ENCODE measurements around the gene GULP1. TPM values are rescaled to one million over a fixed set of nuclear protein-coding genes. Genes with fewer than 3 reads are reported as not detected.

GULP1 gene
- total and polyA plus RNA-seq, 2 donors: 36.2 to 119 TPM

- H3K27ac ChIP-seq (ENCODE audit: low read depth): no peak overlapping the region
- no peak overlapping the region for H3K4me3 ChIP-seq (ENCODE audit: low read depth, low read length)
- DNase-seq (ENCODE audit: extremely low spot score): no peak
- peaks cover 1% of the 10 kb centered on the region for H3K4me1 ChIP-seq (ENCODE audit: insufficient read depth)
- H3K36me3 ChIP-seq (ENCODE audit: insufficient read depth): no peaks in the 10 kb centered on the region
- 94% methylated on average over 3 of the region's 3 CpGs for WGBS
Observed at GRCh38 chr2:188571543-188572303, 280.0 kb downstream of the GULP1 start.

DNA sequence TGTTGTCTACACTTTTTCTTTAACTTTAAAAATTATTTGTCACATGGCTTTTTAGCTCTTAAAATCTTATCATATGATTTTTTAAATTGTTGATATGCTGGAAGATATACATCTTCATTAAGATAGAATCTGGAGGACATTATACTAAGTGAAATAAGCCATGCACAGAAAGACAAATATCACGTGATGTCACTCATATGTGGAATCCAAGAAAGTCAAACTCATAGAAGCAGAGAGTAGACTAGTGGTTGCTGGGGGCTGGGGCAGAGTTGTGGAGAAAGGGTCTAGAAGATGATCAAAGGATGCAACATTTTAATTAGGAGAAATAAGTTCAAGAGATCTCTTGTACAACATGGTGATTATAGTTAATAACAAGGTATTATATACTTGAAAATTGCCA, 280.9 kb downstream of the GULP1 start:
- 95% methylated on average over 1 of the region's 1 CpG for WGBS
- Histone ChIP-seq H3K4me1 (ENCODE audit: insufficient read depth) (peaks cover 1% of the 10 kb centered on the region), H3K27ac (ENCODE audit: low read depth) (no peak overlapping the region), H3K36me3 (ENCODE audit: insufficient read depth) (no peaks in the 10 kb centered on the region), H3K4me3 (ENCODE audit: low read depth, low read length) (no peak overlapping the region)
- DNase-seq (ENCODE audit: extremely low spot score): no peak

DNA sequence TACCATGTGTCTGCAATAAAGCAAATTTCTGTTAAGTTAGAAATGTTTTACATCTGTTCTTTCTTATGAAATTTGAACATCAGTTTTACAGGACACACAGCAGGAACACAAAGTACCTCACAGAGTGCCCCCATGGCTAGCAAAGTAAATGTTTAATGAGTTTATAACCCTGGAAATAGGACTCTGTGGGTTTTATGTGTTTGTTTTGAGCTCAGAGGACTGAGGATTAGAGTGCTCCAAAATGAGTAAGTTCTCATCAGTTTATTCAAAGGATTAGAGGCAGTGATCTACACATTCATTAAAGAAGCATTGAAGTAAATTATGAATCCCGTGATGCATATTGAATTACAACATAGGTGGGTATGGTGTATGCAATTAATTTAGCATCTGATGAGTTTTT, 281.8 kb downstream of the GULP1 start:
- 50% methylated on average over 1 of the region's 1 CpG for WGBS
- Histone ChIP-seq H3K4me3 (ENCODE audit: low read depth, low read length) (no peak overlapping the region), H3K4me1 (ENCODE audit: insufficient read depth) (peaks cover 1% of the 10 kb centered on the region)

GRCh38 chr2:188576006-188576405, 284.3 kb downstream of the GULP1 start:
- no peaks in the 10 kb centered on the region for H3K36me3 ChIP-seq (ENCODE audit: insufficient read depth)
- H3K4me3 ChIP-seq (ENCODE audit: low read depth, low read length): no peak overlapping the region
- no peak for DNase-seq (ENCODE audit: extremely low spot score)
- H3K4me1 ChIP-seq (ENCODE audit: insufficient read depth): peaks cover 1% of the 10 kb centered on the region
- H3K27ac ChIP-seq (ENCODE audit: low read depth): no peak overlapping the region
- WGBS: 95% methylated on average over 2 of the region's 2 CpGs

More for the DNA sequence above, 281.8 kb downstream of the GULP1 start:
- Histone ChIP-seq H3K36me3 (ENCODE audit: insufficient read depth) (no peaks in the 10 kb centered on the region), H3K27ac (ENCODE audit: low read depth) (peak overlapping the region; percentile 10)
- DNase-seq (ENCODE audit: extremely low spot score): peak; percentile 31

DNA sequence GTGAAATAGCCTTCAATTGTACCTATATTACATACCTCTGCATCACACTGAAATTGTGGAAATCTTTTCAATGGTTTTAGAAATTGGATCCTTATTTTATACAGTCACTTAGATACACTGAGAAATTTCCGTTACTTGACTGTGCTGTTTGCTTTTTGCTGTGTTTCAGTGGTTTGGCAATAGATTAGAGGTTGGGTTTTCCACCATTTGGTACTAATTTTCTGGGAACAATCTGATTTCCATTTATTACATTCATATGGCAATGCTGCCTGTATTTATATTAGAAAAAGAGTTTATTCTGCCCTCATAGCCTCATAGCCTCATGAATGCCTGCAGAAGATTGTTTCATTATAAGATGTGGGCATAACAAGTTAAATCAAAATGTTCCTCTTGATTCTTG, 285.0 kb downstream of the GULP1 start:
- no peak overlapping the region for H3K4me3 ChIP-seq (ENCODE audit: low read depth, low read length)
- H3K4me1 ChIP-seq (ENCODE audit: insufficient read depth): peaks cover 1% of the 10 kb centered on the region
- peak overlapping the region; percentile 38 for H3K27ac ChIP-seq (ENCODE audit: low read depth)
- DNase-seq (ENCODE audit: extremely low spot score): no peak
- WGBS: 78% methylated on average over 1 of the region's 1 CpG
- H3K36me3 ChIP-seq (ENCODE audit: insufficient read depth): no peaks in the 10 kb centered on the region

DNA sequence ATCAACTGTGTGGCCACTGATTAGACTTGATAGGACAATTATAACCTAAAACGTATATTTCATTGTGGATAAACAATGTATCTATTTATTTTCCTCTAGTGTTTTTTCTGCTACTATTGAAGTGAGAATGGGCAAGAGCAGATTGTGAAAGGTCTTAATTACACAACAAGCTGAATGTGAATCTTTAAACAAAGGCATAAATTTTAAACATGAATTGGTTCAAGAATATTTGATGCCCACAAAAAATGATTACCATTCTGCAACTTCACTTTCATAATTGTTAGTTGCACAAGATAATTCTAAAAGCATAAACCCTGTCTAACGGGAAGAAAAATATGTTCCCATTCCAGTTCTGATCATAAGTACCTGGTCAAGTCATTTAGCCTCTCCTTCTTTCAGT, 285.6 kb downstream of the GULP1 start:
- Histone ChIP-seq H3K4me1 (ENCODE audit: insufficient read depth) (no peaks in the 10 kb centered on the region), H3K36me3 (ENCODE audit: insufficient read depth) (no peaks in the 10 kb centered on the region), H3K27ac (ENCODE audit: low read depth) (no peak overlapping the region), H3K4me3 (ENCODE audit: low read depth, low read length) (no peak overlapping the region)
- 88% methylated on average over 2 of the region's 2 CpGs for WGBS
- DNase-seq (ENCODE audit: extremely low spot score): no peak

- Histone ChIP-seq H3K27ac (ENCODE audit: low read depth) (no peak overlapping the region), H3K4me1 (ENCODE audit: insufficient read depth) (no peaks in the 10 kb centered on the region), H3K36me3 (ENCODE audit: insufficient read depth) (no peaks in the 10 kb centered on the region), H3K4me3 (ENCODE audit: low read depth, low read length) (no peak overlapping the region)
- WGBS: 58% methylated on average over 5 of the region's 5 CpGs
- DNase-seq (ENCODE audit: extremely low spot score): no peak
Observed at GRCh38 chr2:188580738-188581137, 289.1 kb downstream of the GULP1 start.

- no peak for DNase-seq (ENCODE audit: extremely low spot score)
- WGBS: 95% methylated on average over 2 of the region's 2 CpGs
- Histone ChIP-seq H3K4me1 (ENCODE audit: insufficient read depth) (no peaks in the 10 kb centered on the region), H3K36me3 (ENCODE audit: insufficient read depth) (no peaks in the 10 kb centered on the region), H3K27ac (ENCODE audit: low read depth) (no peak overlapping the region), H3K4me3 (ENCODE audit: low read depth, low read length) (no peak overlapping the region)
Observed at GRCh38 chr2:188582211-188582610, 290.5 kb downstream of the GULP1 start.

GRCh38 chr2:188588235-188588634, 296.6 kb downstream of the GULP1 start:
- H3K4me1 ChIP-seq (ENCODE audit: insufficient read depth): no peaks in the 10 kb centered on the region
- no peak overlapping the region for H3K27ac ChIP-seq (ENCODE audit: low read depth)
- DNase-seq (ENCODE audit: extremely low spot score): no peak
- H3K36me3 ChIP-seq (ENCODE audit: insufficient read depth): no peaks in the 10 kb centered on the region
- no peak overlapping the region for H3K4me3 ChIP-seq (ENCODE audit: low read depth, low read length)

DNA sequence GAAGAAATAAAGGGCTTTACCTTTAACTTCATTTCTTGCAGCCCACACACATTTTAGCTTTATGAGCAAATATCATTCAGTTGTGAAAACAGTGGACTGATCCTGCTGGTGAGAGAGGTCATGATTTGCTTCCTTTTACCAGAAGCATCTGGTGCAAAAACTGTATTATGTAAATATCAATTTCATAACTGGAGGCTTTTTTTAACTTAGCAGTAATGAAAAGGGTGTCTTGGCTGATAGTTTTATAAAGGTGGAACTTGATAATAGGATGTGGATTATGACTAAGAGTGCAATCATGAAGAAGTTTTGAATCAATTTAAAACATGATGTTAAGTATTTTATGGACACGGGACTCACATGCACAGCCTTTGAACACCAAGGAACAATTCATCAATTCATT, 304.4 kb downstream of the GULP1 start:
- Histone ChIP-seq H3K4me3 (ENCODE audit: low read depth, low read length) (no peak overlapping the region), H3K4me1 (ENCODE audit: insufficient read depth) (no peaks in the 10 kb centered on the region), H3K36me3 (ENCODE audit: insufficient read depth) (no peaks in the 10 kb centered on the region), H3K27ac (ENCODE audit: low read depth) (no peak overlapping the region)
- no peak for DNase-seq (ENCODE audit: extremely low spot score)
- WGBS: 95% methylated on average over 1 of the region's 1 CpG

DNA sequence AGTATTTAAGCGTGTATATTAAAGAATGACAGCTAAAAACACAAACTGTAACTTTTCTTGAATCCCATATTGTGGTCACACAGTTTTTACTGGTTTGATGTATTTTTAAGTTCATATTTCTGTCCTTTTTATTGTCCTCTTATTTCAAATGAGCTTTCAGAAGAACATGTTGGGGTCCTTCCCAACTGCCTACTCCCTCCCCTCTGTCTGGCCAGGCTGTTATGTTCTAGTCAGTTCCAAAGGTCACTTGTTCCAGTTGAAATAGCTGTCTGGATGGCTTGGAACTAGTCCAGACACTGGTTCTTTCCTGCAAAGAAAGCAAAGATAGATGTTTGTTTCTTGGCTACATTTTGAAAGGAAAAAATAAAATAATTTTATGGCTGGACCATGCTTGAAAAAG, 306.9 kb downstream of the GULP1 start:
- H3K4me1 ChIP-seq (ENCODE audit: insufficient read depth): no peaks in the 10 kb centered on the region
- WGBS: 90% methylated on average over 1 of the region's 1 CpG
- no peaks in the 10 kb centered on the region for H3K36me3 ChIP-seq (ENCODE audit: insufficient read depth)
- H3K27ac ChIP-seq (ENCODE audit: low read depth): no peak overlapping the region
- H3K4me3 ChIP-seq (ENCODE audit: low read depth, low read length): no peak overlapping the region
- no peak for DNase-seq (ENCODE audit: extremely low spot score)

DNA sequence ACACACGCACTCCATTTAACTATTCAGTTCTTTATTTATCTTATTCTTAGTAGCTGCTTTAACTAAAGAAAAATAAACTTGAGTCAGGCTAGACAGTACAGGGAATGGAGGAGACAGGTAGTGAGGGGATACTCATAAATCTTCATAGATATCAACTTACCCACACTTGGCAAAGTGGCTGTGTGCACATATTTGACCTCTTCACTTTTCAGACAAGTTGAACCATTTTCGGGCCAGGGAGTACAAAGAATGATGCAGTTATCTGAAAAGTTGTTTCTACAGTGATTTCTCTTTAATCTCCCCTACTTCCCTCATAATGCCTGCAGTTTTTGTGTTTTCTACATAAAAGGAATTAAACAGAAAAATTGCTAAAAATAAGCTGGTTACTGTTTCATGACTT, 307.5 kb downstream of the GULP1 start:
- WGBS: 41% methylated on average over 2 of the region's 2 CpGs
- Histone ChIP-seq H3K36me3 (ENCODE audit: insufficient read depth) (no peaks in the 10 kb centered on the region), H3K4me3 (ENCODE audit: low read depth, low read length) (no peak overlapping the region), H3K27ac (ENCODE audit: low read depth) (peak overlapping the region; percentile 16), H3K4me1 (ENCODE audit: insufficient read depth) (no peaks in the 10 kb centered on the region)
- no peak for DNase-seq (ENCODE audit: extremely low spot score)

GRCh38 chr2:188600536-188601210, 309.0 kb downstream of the GULP1 start:
- H3K4me1 ChIP-seq (ENCODE audit: insufficient read depth): no peaks in the 10 kb centered on the region
- no peak overlapping the region for H3K4me3 ChIP-seq (ENCODE audit: low read depth, low read length)
- no peak overlapping the region for H3K27ac ChIP-seq (ENCODE audit: low read depth)
- WGBS: 87% methylated on average over 5 of the region's 5 CpGs
- no peaks in the 10 kb centered on the region for H3K36me3 ChIP-seq (ENCODE audit: insufficient read depth)
- DNase-seq (ENCODE audit: extremely low spot score): no peak

DNA sequence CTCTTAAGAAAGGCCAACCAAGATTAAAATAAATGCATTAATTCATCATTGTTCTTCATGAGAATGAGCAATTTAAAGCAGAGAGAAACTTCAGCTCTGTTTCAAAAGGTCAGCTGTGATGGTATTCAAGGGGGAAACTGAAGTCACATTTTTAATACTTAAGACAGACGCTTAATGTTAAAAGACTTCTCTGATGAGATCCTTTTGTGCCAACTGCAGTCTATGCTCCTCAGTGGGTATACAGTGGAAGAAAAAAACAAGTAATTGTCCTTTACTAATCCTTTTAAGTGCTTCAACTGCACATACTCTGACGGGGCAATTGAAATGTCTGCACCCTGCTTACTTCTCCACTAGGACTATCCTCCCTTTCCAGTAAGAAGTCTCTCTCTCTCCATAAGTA, 309.7 kb downstream of the GULP1 start:
- 82% methylated on average over 2 of the region's 2 CpGs for WGBS
- Histone ChIP-seq H3K27ac (ENCODE audit: low read depth) (no peak overlapping the region), H3K4me1 (ENCODE audit: insufficient read depth) (no peaks in the 10 kb centered on the region), H3K4me3 (ENCODE audit: low read depth, low read length) (no peak overlapping the region), H3K36me3 (ENCODE audit: insufficient read depth) (no peaks in the 10 kb centered on the region)
- no peak for DNase-seq (ENCODE audit: extremely low spot score)

Data from urinary bladder (tissue), 4 donors.